Effector memory CD8-positive, alpha-beta T cell (primary cell): ENCODE data around the gene ELF5.

Source experiments
- ATAC-seq: fragments of 150-1000 bp; cut with Tn5 transposase; replicated peaks from 2 replicates; pipeline ENCODE4 v1.10.0; 2021; ENCODE audit warnings: mild to moderate bottlenecking, moderate library complexity
- DNase-seq, 3 experiments: peaks; one replicate each; pipeline ENCODE4 v3.0.0; 2021
- H3K27ac Mint-ChIP-seq, 2 donors: one replicate each; pipeline ENCODE4 v1.8.0; 2022; ENCODE audit warnings: mild to moderate bottlenecking in 2 of 2, mixed read lengths in 2 of 2, moderate library complexity in 2 of 2
- H3K27me3 Mint-ChIP-seq, 2 donors: one replicate each; pipeline ENCODE4 v1.8.0; 2022; ENCODE audit warnings: mixed read lengths in 2 of 2
- H3K36me3 Mint-ChIP-seq: one replicate; pipeline ENCODE4 v1.8.0; 2022; ENCODE audit warnings: mild to moderate bottlenecking, moderate library complexity, mixed read lengths; ENCODE audit not compliant: insufficient read depth
- H3K4me1 Mint-ChIP-seq, 2 donors: one replicate each; pipeline ENCODE4 v1.8.0; 2022; ENCODE audit warnings: low read depth in 2 of 2, mixed read lengths in 2 of 2
- H3K4me3 Mint-ChIP-seq, 2 donors: one replicate each; pipeline ENCODE4 v1.8.0; 2022; ENCODE audit warnings: mild to moderate bottlenecking in 2 of 2, mixed read lengths in 2 of 2, moderate library complexity in 2 of 2
- H3K9me3 Mint-ChIP-seq, 2 donors: one replicate each; pipeline ENCODE4 v1.8.0; 2022; ENCODE audit warnings: mixed read lengths in 2 of 2
- total RNA-seq, 9 experiments: gene quantifications; one replicate each; lab custom pipeline; 2026; lab: John Stamatoyannopoulos, UW

ELF5 gene
- total RNA-seq, result 0 reads per million in 9 experiments

DNA sequence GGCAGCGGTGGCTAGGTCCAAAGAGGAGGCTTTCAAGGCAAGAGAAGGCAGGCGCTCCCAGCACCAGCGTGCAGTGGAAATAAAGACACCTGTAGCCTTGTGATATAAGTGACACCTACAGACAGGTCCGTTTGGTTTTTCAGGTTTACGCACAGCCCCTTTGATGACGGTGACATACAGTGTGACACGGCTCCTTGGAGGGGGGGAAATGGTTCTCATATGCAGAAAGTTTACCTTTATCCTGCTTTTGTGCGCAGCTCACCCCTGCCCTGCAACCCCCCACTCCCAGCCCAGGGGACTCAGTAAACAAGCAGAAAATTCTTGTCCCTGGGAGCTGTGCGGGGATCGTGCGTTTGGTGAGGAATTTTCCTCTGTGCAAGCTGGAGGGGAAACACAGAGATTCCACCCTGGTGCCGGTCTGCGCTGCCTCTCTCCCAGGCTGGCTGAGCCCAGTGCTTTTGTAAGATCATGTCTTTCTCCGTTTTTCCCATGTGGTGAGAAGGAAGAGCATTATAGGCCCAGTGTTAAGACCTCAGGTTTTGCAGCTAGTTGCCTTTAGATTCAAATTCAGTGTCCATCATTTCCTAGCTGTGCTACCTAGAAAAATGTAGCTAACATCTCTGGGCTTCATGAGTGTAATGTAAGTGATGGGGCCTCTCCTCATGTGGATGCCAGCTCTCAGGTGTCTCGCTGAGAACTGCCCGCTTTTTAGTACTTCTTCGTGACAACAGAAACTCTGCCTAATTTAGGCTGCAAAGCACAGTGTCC is at the start of gene ELF5:
Gene ELF5 (minus strand): TSS at position 113 of the 768 bp plus-strand sequence. CDS start 8,045 bp downstream, outside the sequence.
- no peaks in the 10 kb centered on the region for H3K36me3 Mint-ChIP-seq
- H3K27me3 Mint-ChIP-seq, result peaks cover 10 to 20% of the 10 kb centered on the region in 2 donors
- H3K27ac Mint-ChIP-seq, result no peak within 1 kb of the TSS
- no peaks in the 10 kb centered on the region for H3K9me3 Mint-ChIP-seq
- no peaks in the 10 kb centered on the region for H3K4me1 Mint-ChIP-seq
- H3K4me3 Mint-ChIP-seq, result no peak within 1 kb of the TSS
- DNase-seq (no peak), ATAC-seq (no peak)

DNA sequence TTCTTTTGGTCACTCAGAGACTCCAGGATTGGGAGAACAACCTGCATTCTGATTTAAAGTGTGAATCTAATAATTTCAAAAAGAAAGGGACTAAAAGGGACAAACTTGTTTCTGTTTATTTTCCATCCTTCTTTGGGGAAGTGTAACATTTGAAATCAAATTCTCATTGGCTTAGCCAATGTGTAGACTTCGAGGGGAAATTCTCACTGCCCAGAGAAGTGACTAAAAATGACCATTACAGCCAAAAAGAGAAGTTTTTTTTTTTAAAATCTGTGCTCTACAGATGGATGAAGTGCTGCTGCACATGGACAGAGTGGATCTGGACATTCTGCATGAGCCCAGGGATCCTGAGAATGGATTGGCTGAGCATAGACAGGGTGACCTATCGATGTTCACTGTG is 49.4 kb upstream of the ELF5 start:
- Mint-ChIP-seq H3K4me3 (no peak overlapping the region), H3K4me1 (no peaks in the 10 kb centered on the region), H3K27ac (no peak overlapping the region), H3K36me3 (no peaks in the 10 kb centered on the region), H3K9me3 (no peaks in the 10 kb centered on the region), H3K27me3 (peaks cover 85 to 96% of the 10 kb centered on the region in 2 donors)
- DNase-seq, result no peak
- ATAC-seq, result no peak

GRCh38 chr11:34560511-34560910 is 46.9 kb upstream of the ELF5 start:
- no peaks in the 10 kb centered on the region for H3K36me3 Mint-ChIP-seq
- ATAC-seq (no peak), DNase-seq (no peak)
- H3K4me3 Mint-ChIP-seq, result no peak overlapping the region
- peaks cover 80 to 99% of the 10 kb centered on the region in 2 donors for H3K27me3 Mint-ChIP-seq
- H3K4me1 Mint-ChIP-seq, result no peaks in the 10 kb centered on the region
- H3K27ac Mint-ChIP-seq, result no peak overlapping the region
- no peaks in the 10 kb centered on the region for H3K9me3 Mint-ChIP-seq

DNA sequence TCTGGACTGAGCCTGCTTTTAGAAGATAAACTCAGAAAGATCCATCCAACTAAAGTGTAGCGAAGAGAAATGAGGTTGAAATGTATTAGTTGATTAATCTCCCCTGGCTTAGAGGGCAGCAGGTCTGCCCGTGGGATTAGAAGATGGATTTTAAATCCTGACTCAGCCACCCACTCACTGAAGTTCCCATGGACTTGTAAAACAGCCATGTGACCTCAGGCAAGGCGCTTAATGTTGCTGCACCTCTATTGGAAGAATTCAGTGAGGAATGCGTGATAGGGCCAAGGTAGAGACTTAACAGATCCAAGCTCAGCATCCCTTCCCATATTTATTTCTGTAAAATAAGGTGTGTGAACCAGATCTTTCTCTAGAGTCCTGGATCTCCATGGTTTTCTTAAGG is 45.1 kb upstream of the ELF5 start:
- H3K27ac Mint-ChIP-seq, result no peak overlapping the region
- peaks cover 66 to 96% of the 10 kb centered on the region in 2 donors for H3K27me3 Mint-ChIP-seq
- DNase-seq, result no peak
- no peak for ATAC-seq
- no peak overlapping the region for H3K4me3 Mint-ChIP-seq
- no peaks in the 10 kb centered on the region for H3K9me3 Mint-ChIP-seq
- H3K4me1 Mint-ChIP-seq, result no peaks in the 10 kb centered on the region
- H3K36me3 Mint-ChIP-seq, result no peaks in the 10 kb centered on the region

DNA sequence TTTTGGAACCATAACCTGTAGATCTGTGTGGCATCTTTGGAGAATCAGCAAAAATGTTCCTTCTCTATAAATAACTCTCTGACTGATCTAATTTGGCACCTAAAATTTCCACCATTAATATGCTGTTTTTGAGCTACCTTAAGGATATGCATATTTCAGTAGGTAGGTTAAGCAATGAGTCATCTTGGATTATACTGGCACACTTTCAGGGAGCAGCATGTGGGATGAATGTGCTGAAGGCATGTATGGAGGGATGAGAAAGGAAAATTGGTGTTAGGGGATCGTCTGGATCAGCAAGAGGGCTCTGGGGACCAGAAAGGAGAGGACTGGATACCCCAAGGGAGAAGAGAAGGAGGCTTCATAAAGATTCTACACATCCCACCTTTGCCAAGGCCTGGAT is 44.6 kb upstream of the ELF5 start:
- no peaks in the 10 kb centered on the region for H3K36me3 Mint-ChIP-seq
- H3K27ac Mint-ChIP-seq, result no peak overlapping the region
- ATAC-seq, result no peak

DNA sequence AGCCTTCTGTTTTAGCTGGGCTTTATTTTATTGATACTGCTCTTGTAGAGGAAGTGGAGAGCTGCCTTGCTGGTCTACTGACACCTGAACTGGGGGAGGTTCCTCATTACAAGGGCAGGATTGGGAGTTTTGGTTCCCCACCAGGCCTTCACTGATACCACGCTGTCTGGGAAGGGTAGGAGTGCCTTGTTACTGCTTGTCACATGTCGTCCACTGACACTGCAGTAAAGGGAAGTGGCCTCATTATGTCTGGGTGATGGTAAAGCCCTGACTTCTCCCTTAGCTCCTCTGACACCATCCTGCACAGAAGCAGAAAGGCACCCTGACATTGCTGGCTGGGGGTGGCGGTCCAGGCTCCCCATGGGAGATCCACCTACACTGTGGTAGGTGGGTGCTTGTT is 38.7 kb upstream of the ELF5 start:
- DNase-seq, result no peak
- ATAC-seq, result no peak
- Mint-ChIP-seq H3K9me3 (no peaks in the 10 kb centered on the region), H3K4me1 (no peaks in the 10 kb centered on the region), H3K4me3 (no peak overlapping the region), H3K36me3 (no peaks in the 10 kb centered on the region), H3K27me3 (peaks cover 30 to 60% of the 10 kb centered on the region in 2 donors), H3K27ac (no peak overlapping the region)

More for the DNA sequence above, 44.6 kb upstream of the ELF5 start:
- H3K27me3 Mint-ChIP-seq, result peaks cover 62 to 93% of the 10 kb centered on the region in 2 donors
- DNase-seq, result no peak
- H3K4me1 Mint-ChIP-seq, result no peaks in the 10 kb centered on the region
- no peaks in the 10 kb centered on the region for H3K9me3 Mint-ChIP-seq
- H3K4me3 Mint-ChIP-seq, result no peak overlapping the region

DNA sequence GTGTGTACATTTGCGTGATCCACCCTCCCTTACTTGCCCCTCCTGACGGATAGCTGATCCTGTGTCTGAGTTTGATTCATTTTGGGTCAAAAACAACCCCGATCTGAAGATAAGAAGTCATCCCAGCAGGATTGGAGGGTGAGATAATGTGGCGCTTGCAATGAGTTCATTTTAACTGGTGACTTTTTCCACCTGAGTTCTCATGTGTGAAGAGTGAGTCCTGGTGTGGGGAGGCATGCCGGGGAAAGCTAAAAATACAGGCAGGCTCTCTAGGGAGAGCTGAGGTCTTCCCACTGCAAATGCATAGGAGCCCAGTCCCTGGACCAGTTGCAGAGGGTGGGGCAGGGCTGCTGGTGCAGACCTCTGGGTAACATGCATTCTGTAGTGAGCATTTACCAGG is 35.7 kb upstream of the ELF5 start:
- H3K27me3 Mint-ChIP-seq, result peaks cover 43 to 44% of the 10 kb centered on the region in 2 donors
- no peak for DNase-seq
- no peaks in the 10 kb centered on the region for H3K36me3 Mint-ChIP-seq
- ATAC-seq, result no peak
- no peaks in the 10 kb centered on the region for H3K9me3 Mint-ChIP-seq
- no peak overlapping the region for H3K27ac Mint-ChIP-seq
- no peak overlapping the region for H3K4me3 Mint-ChIP-seq
- no peaks in the 10 kb centered on the region for H3K4me1 Mint-ChIP-seq

DNA sequence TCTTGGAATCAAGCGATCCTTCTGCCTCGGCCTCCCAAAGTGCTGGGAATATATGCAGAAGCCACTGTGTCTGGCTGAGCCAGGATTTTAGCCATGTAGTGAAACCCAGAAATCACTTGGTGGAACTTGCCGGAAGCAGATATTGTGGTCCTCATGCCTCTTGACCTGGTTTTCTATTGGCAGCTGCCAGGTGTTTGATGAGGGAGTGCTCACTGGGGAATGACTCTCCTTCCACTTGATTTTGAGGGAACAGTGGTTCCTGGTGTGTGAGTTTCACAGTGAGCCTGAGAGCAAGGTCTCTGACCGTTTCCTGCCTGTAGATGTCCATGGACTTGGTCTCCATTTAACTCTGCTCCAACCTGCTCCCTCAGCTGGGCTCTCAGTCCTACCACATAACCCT is 34.7 kb upstream of the ELF5 start:
- DNase-seq (no peak), ATAC-seq (no peak)
- Mint-ChIP-seq H3K9me3 (no peaks in the 10 kb centered on the region), H3K4me3 (no peak overlapping the region), H3K4me1 (no peaks in the 10 kb centered on the region), H3K27me3 (peaks cover 48 to 51% of the 10 kb centered on the region in 2 donors), H3K36me3 (no peaks in the 10 kb centered on the region), H3K27ac (no peak overlapping the region)

DNA sequence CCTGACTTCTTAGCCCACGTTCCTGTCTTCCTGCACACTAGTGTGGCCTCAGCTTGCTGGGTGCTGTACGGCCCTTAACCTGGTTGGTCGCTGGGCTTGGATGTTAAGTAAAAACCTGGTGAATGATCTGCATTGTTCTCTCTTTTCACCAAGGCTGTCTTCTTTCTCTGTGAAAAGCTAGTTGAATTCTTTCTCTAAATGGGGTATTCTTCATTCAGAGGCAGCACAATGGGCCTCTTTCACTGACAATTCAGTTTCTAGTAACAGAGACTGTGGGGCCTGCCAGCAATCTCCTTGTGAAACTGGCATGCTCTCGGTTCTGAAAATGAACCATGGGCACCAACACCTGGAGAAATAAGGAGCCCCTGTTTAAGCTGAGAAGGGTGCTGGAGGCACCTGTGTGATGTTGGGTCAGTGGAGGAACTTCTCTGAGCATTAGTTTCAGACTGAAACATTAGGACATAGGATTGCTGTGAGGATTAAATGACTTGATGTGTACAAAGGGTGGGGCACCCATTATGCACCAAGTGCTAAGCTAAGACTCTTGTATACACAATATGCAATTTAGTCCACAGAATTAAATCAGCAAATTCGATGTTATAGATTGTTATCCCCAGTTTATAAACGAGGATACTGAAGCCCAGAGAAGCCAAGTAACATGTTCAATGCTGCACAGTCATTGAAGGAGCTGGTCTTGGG is 33.1 kb upstream of the ELF5 start:
- H3K4me1 Mint-ChIP-seq, result no peaks in the 10 kb centered on the region
- H3K9me3 Mint-ChIP-seq, result no peaks in the 10 kb centered on the region
- H3K36me3 Mint-ChIP-seq, result no peaks in the 10 kb centered on the region
- ATAC-seq (no peak), DNase-seq (no peak)
- no peak overlapping the region for H3K4me3 Mint-ChIP-seq
- H3K27me3 Mint-ChIP-seq, result peaks cover 46 to 55% of the 10 kb centered on the region in 2 donors
- H3K27ac Mint-ChIP-seq, result no peak overlapping the region

GRCh38 chr11:34542089-34542488 is 28.5 kb upstream of the ELF5 start:
- ATAC-seq, result no peak
- Mint-ChIP-seq H3K9me3 (no peaks in the 10 kb centered on the region), H3K4me3 (no peak overlapping the region), H3K36me3 (no peaks in the 10 kb centered on the region), H3K27ac (no peak overlapping the region), H3K27me3 (peaks cover 69 to 74% of the 10 kb centered on the region in 2 donors), H3K4me1 (no peaks in the 10 kb centered on the region)
- no peak for DNase-seq

- H3K9me3 Mint-ChIP-seq, result no peaks in the 10 kb centered on the region
- H3K4me3 Mint-ChIP-seq, result no peak overlapping the region
- no peak overlapping the region for H3K27ac Mint-ChIP-seq
- DNase-seq (no peak), ATAC-seq (no peak)
- no peaks in the 10 kb centered on the region for H3K36me3 Mint-ChIP-seq
- H3K27me3 Mint-ChIP-seq, result peaks cover 68 to 77% of the 10 kb centered on the region in 2 donors
- H3K4me1 Mint-ChIP-seq, result no peaks in the 10 kb centered on the region
Observed at GRCh38 chr11:34540870-34541269, 27.3 kb upstream of the ELF5 start.

- H3K4me3 Mint-ChIP-seq, result no peak overlapping the region
- no peak for ATAC-seq
- no peaks in the 10 kb centered on the region for H3K36me3 Mint-ChIP-seq
- H3K4me1 Mint-ChIP-seq, result no peaks in the 10 kb centered on the region
- H3K27me3 Mint-ChIP-seq, result peaks cover 53 to 59% of the 10 kb centered on the region in 2 donors
- DNase-seq, result no peak
- peaks cover 4% of the 10 kb centered on the region in 2 donors for H3K9me3 Mint-ChIP-seq
- no peak overlapping the region for H3K27ac Mint-ChIP-seq
Observed at GRCh38 chr11:34537636-34538035, 24.0 kb upstream of the ELF5 start.

GRCh38 chr11:34536056-34536455 is 22.5 kb upstream of the ELF5 start:
- H3K27me3 Mint-ChIP-seq, result peaks cover 45 to 51% of the 10 kb centered on the region in 2 donors
- ATAC-seq (no peak), DNase-seq (no peak)
- no peak overlapping the region for H3K4me3 Mint-ChIP-seq
- H3K4me1 Mint-ChIP-seq, result no peaks in the 10 kb centered on the region
- peaks cover 4% of the 10 kb centered on the region in 2 donors for H3K9me3 Mint-ChIP-seq
- H3K27ac Mint-ChIP-seq, result no peak overlapping the region
- H3K36me3 Mint-ChIP-seq, result no peaks in the 10 kb centered on the region

GRCh38 chr11:34534826-34535225 is 21.2 kb upstream of the ELF5 start:
- Mint-ChIP-seq H3K4me3 (no peak overlapping the region), H3K4me1 (no peaks in the 10 kb centered on the region), H3K36me3 (no peaks in the 10 kb centered on the region)

More at GRCh38 chr11:34534826-34535225, 21.2 kb upstream of the ELF5 start:
- DNase-seq (no peak), ATAC-seq (no peak)
- peaks cover 4% of the 10 kb centered on the region in 2 donors for H3K9me3 Mint-ChIP-seq
- no peak overlapping the region for H3K27ac Mint-ChIP-seq
- peaks cover 42 to 51% of the 10 kb centered on the region in 2 donors for H3K27me3 Mint-ChIP-seq
